Lower leg skin (tissue), 4 donors: Measurements from ENCODE around the gene ZNF316. TPM values are rescaled to one million over a fixed set of nuclear protein-coding genes. Genes with fewer than 3 reads are reported as not detected.

ENCODE experiments used
- DNase-seq, 2 donors: peaks; one replicate each; pipeline ENCODE4 v3.0.0-alpha.2; 2019; ENCODE audit warnings: low spot score in 2 of 2
- H3K4me3 ChIP-seq: fragments of 200-600 bp; sonication (generic); 2 replicates; pipeline ENCODE4 v1.5.1; 2017; ENCODE audit warnings: mild to moderate bottlenecking, low read depth; ENCODE audit not compliant: poor library complexity, severe bottlenecking
- POLR2A ChIP-seq, 2 donors: fragments of 450-650 bp; IDR thresholded peaks; one replicate each; pipeline ENCODE4 v1.6.1; 2016 to 2017; ENCODE audit warnings: antibody characterized with exemption in 2 of 2, mild to moderate bottlenecking in 1 of 2, moderate library complexity in 1 of 2
- WGBS, 2 donors: methylation state at CpG; one replicate each; pipeline ENCODE4 v1.1.5; 2018; 5-methylcytosine and 5-hydroxymethylcytosine counted together
- intact Hi-C: fragments of 100-400 bp; cut with DNase I; formaldehyde crosslinking; loops from one replicate; pipeline ENCODE4 v1.15.0; 2023; ENCODE audit warnings: low total_unique reads
- total RNA-seq, 4 donors: library from RNA; depleted of rRNA; stranded (reverse); fragments of >200 nt; gene quantifications; one replicate each; pipeline ENCODE4 v1.1.0, GENCODE V29; 2016
- TF ChIP-seq, protein P1 (sequence below), 3 donors: fragments of 450-650 bp; IDR thresholded peaks; one replicate each; pipeline ENCODE4 v1.5.1; 2016; ENCODE audit warnings: antibody characterized with exemption in 3 of 3, mild to moderate bottlenecking in 3 of 3, moderate library complexity in 2 of 3

ZNF316 gene
- total RNA-seq, 4 donors from 2014 or later: 30.6 to 63.6 (median 35.6) TPM

DNA sequence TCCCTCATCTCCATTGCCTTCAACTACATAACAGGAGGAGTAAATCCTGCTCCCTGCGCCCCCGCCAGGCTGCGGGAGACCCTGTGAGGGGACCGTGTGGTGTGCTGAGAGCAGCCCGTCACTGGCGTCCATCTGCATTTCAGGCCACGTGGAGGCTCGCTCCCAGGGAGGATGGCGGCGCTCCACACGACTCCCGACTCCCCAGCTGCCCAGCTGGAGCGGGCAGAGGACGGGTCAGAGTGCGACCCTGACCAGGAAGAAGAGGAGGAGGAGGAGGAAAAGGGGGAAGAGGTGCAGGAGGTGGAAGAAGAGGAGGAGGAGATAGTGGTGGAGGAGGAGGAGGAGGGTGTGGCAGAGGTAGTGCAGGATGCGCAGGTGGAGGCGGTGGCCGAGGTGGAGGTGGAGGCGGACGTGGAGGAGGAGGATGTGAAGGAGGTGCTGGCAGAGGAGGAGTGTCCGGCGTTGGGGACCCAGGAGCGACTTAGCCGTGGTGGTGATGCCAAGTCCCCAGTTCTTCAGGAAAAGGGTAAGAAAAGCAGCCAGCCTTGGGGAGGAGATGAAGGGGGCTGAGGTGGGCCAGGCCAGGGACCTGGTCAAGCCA is 5.2 kb downstream of the ZNF316 start:
- WGBS, 2 donors: 89 to 94% methylated on average over 24 of the region's 24 CpGs
- TF ChIP-seq POLR2A (IDR thresholded peaks at IDR 0.05): no peak
- TF ChIP-seq, protein P1, sequence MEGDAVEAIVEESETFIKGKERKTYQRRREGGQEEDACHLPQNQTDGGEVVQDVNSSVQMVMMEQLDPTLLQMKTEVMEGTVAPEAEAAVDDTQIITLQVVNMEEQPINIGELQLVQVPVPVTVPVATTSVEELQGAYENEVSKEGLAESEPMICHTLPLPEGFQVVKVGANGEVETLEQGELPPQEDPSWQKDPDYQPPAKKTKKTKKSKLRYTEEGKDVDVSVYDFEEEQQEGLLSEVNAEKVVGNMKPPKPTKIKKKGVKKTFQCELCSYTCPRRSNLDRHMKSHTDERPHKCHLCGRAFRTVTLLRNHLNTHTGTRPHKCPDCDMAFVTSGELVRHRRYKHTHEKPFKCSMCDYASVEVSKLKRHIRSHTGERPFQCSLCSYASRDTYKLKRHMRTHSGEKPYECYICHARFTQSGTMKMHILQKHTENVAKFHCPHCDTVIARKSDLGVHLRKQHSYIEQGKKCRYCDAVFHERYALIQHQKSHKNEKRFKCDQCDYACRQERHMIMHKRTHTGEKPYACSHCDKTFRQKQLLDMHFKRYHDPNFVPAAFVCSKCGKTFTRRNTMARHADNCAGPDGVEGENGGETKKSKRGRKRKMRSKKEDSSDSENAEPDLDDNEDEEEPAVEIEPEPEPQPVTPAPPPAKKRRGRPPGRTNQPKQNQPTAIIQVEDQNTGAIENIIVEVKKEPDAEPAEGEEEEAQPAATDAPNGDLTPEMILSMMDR (IDR thresholded peaks at IDR 0.05): no peak
- no peak for DNase-seq
- intact Hi-C loops: no loop called here
- no peak overlapping the region for H3K4me3 ChIP-seq

DNA sequence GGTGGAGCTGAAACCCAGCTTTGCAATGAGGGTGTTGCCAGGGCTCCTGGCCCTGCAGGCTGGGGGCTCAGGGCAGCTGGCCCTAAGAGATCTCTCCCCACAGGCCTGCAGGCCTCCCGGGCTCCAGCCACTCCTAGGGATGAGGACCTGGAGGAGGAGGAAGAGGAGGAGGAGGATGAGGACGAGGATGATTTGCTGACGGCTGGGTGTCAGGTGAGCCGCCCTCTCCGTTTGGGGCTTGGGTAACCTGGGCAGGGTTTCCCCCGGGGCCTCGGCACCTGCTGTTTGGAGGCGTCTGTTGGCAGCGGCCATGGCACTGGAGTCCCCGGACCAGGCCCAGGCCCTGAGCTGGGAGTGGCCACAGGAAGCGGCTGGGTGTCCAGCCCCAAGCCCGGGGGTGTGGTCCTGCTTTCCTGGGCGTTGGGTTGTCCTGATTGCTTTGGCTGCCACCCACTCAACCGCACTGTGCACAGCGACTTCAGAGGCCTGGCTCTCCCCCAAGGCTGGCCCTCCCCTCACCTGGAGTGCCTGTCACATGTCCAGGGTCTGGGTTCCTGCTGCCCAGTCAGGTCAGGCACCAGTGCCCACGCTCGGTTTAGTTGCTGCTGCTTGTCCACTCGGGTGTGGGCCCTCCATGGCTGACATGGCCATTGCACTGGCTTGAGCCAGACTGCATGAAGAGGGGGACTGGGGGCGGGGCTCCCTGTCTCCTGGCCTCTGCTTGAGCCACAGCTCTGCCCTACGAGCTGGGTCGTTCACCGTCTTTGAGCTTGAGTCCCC is 5.9 kb downstream of the ZNF316 start:
- TF ChIP-seq POLR2A (IDR thresholded peaks at IDR 0.05): no peak
- TF ChIP-seq, protein P1 (IDR thresholded peaks at IDR 0.05): no peak
- 77 to 79% methylated on average over 18 to 22 of the region's 22 CpGs for WGBS, 2 donors
- H3K4me3 ChIP-seq: no peak overlapping the region
- intact Hi-C loops: no loop called here
- no peak for DNase-seq

DNA sequence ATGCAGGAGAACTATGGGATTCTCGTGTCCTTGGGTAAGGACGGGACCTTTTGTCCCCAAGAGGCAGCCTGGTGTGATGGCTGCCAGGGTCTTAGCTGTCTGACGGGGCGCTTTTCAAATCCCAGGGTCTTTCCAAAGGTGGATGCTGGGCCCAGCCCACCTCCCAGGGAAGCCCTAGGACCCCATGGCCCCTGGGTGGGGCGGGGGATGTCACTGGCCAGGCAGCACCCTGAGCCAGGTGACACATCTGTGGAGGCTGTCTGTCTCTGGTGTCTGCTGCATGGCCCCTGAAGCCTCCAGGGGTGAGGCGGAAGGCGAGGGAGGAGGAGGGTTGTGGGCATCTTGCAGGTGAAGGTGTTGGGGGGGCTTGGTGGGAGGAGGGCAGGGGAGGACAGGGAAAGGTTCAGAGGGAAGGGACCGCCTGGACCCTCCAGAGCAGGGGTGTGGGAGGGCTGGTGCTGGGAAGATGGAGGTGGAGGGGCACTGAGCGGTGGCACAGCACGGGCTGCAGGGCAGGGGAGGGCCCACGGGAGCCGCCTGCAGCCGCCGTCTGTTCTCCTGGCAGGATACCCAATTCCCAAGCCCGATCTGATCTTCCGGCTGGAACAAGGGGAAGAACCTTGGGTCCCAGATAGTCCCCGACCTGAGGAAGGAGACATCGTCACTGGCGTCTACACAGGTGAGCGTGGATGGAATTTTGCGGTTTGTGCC is 7.0 kb downstream of the ZNF316 start:
- DNase-seq: no peak
- TF ChIP-seq, protein P1 (IDR thresholded peaks at IDR 0.05): no peak
- no peak for TF ChIP-seq POLR2A (IDR thresholded peaks at IDR 0.05)
- WGBS, 2 donors: 91 to 92% methylated on average over 18 to 21 of the region's 21 CpGs
- intact Hi-C loops: no loop called here
- no peak overlapping the region for H3K4me3 ChIP-seq

DNA sequence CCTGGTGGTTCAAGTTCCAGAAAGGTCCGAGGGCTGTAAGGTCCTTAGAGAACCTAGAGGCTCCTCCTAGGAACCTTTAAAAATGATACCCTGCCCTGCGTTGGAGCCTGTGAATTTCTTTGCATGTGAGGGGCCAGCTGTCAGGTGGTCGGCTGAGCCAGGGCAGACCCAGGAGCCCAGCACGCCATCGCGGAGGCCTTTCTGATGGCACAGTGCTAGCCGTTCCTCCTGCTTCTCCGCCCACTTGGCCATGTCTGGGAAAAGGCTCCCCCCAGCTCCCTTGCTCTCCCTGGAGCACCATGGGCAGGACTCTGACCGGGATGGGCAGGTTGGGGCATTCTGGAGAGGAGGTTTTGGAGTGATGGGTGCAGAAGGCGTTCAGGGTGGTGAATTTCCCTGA is 7.6 kb downstream of the ZNF316 start:
- TF ChIP-seq, protein P1 (IDR thresholded peaks at IDR 0.05): no peak
- WGBS, 2 donors: 94% methylated on average over 5 to 10 of the region's 10 CpGs
- intact Hi-C loops: no loop called here
- H3K4me3 ChIP-seq: no peak overlapping the region
- DNase-seq: no peak

DNA sequence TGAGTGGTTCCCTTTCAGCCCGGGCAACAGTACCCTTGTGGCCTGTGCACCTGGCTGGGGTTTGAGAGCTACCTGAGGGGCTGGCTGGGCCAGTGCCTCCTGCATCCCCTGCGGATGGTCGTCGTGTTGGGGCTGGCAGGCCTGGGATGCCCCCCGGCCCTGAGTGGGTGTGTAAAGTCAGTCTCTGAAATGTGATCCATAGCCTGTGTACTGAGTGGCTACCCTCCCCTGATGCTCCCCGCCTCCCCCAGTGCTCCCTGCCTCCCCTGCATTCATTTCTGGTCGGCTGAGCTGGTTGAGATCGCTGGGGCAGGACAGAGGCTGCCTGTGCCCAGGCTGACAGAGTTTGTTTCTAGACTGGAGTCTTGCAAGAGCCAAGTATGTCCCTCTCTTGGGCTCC is 9.3 kb downstream of the ZNF316 start:
- H3K4me3 ChIP-seq: no peak overlapping the region
- intact Hi-C loops: loop anchor here (1.0 kb wide), 1 partner anchor 28 kb away; no protein-coding TSS in a partner anchor
- DNase-seq: no peak
- 52 to 68% methylated on average over 4 of the region's 8 CpGs for WGBS, 2 donors
- TF ChIP-seq, protein P1 (IDR thresholded peaks at IDR 0.05): no peak
